ENCODE data around the gene ZDHHC22.

Gene ZDHHC22

DNA sequence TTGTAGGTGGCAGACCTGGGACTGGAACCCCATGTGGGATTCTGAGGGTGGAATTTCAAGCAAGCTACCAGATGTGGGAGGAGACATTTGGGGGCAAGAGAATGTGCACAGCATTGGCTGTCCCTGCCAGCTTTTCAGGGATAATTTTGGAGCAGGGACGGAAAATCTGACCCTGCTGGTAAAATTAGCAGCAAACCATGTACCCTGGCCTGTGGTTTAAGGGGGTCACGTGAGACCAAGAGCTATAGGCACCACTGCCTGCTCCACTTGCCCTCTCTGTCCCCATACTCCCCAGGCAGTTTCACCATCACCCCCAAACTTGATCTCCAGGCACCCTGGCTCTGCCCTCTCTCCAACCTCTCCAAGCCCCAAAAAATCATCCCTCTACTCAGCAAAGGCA lies 13.5 kb upstream of the ZDHHC22 start:
- no peak for DNase-seq (ENCODE audit: low read depth)

DNA sequence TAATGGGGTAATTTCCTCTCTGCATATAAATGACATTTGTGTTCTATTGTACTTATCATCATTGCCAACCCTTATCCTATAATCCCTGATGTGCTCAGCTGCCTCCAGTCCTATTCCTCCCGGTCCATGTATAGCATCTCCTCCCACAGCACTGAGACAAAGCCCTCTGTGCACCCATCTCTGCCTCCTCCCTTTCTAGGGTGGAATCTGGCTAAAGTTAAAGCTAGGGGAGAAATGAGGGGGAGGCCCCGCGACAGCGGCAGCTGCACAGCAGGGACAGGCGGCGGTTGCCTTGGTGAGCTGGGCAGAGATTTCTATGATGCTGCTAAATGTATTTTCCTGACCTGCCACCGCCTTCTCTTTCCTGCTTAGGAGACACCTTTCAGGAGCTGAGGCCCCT lies 12.8 kb upstream of the ZDHHC22 start:
- DNase-seq (ENCODE audit: low read depth): no peak

DNA sequence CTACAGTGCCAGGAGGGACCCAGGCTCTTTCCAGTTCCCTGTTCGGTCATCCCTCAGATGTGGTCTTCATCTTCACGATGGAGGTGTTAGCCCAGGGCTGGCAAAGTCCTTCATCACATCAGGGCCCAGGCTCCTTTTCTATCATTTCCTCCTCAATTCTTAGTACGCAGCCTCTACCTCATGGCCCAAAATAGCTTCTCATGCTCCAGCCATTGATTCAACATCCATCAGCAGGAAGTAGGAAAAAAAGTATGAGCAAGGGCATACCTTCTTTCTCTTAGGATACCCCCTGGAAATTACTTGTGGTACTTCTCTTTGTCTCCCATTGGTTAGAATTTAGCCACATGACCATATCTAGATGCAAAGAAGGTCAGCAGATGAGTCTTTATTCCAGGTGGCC lies 12.2 kb upstream of the ZDHHC22 start:
- no peak for DNase-seq (ENCODE audit: low read depth)

DNA sequence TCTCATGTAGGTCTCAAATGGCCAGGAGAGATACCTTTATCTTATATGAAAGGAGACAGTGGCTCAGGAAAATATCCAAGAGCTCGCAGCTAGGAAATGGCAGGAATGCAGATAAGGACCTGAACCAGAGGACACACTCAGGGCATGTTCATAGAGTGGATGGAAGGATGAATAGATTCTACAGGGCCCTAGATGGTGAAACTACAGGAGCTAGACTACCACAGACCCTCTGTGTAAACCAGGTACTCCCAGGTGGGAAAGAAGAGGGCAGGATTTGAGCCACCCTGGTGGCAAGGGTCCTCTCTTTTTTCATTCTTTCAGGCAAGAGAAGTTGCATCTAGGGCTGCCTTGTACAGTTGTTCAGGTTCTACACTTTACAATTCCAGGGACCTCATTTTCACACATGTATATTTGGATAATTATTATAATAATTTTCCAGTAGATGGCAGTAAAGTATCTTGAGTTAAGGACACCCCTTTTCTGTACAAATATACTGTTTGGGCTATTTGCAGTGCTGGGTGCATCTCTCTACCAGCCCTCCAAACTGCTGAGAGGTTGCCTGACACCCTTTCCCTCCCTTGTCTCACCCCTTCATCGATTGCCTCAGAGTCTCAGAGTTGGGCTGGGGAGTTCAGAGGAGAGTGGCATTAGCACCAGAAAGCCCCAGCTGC lies 10.5 kb upstream of the ZDHHC22 start:
- no peak for DNase-seq (ENCODE audit: low read depth)

DNA sequence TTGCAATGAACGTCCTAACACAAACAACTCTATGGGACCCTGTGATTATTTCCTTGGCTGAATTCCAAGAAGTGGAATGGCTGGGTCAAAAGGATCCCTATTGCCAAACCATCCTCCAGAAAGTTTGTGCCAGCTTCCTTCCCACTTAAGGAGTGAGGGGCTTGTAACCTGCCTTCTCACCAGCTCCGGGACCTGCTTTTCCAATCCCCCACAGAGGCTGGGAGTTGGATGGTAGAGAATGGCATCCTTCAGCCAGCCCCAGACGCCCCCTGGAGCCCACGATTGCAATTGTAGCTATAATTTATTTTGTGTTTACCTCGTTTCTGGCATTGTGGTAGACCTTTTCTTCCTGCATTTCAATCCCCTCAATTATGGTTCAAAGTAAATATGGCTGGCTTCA lies 9.7 kb upstream of the ZDHHC22 start:
- DNase-seq (ENCODE audit: low read depth): no peak

DNA sequence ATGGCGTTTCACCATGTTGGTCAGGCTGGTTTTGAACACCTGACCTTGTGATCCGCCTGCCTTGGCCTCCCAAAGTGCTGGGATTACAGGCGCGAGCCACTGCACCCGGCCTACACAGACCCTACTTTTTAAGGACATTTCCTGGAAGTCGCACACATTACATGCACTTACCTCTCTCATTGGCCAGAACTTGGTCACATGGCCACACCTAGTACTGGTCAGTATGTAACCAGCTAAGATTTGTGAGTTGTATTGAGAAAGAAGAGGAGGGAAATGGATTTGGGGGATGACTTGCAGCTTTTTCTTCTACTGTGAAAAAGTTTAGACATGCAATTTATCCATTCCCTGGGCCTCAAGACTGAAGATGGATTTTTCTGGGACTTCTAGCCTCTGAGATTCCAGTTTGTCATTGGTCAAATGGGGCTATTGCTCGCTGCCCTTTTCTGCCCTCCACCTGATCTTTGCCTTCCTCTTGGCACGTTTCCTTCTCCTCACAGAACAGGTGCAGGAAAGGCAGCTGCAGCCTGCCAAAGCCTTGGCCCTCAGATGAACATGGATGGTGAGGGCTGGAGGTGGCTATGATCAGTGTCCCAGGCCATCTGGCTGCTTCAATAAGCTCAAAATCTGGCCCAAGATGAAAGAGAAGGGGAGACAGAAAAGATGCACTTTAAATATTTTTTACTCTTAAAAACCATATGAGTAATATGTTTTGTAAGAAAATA lies 7.1 kb upstream of the ZDHHC22 start:
- no peak for DNase-seq (ENCODE audit: low read depth)

DNA sequence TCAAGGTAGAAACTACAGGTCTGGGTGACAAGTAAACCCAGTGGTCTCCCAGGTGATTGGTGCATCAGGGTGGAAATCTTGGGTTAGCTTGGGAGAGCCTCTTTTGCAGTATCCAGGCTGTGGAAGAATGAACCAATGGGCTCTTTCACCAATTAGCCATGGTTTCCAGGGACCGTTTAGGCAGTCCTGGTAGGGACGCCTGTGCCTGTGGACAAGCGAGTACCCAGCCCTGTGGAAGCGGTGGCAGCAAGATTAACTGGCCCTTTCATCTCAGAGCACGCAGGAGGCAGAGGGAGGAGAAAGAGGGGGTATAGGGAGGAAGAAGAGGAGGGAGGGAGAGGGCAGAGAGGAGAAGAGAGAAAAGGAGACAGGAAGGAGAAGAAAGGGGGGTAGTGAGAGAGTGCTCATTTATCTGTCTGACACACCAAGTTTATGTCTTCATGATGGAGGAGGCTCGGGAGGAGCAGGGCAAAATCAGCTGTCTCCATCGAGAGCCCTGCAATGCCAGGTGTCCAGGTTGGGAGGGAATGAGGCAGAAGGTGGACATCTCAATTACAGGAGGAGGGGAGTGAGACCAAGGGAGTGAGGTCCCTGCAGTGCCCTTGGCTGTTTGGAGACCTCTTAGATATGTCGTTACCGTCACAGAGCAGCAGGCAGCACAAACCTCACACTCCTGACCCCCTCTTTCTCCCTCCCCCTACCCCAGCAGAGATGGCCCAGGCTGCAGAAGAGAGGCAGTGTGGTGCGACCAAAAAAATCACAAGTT lies 4.6 kb upstream of the ZDHHC22 start:
- DNase-seq (ENCODE audit: low read depth): no peak

DNA sequence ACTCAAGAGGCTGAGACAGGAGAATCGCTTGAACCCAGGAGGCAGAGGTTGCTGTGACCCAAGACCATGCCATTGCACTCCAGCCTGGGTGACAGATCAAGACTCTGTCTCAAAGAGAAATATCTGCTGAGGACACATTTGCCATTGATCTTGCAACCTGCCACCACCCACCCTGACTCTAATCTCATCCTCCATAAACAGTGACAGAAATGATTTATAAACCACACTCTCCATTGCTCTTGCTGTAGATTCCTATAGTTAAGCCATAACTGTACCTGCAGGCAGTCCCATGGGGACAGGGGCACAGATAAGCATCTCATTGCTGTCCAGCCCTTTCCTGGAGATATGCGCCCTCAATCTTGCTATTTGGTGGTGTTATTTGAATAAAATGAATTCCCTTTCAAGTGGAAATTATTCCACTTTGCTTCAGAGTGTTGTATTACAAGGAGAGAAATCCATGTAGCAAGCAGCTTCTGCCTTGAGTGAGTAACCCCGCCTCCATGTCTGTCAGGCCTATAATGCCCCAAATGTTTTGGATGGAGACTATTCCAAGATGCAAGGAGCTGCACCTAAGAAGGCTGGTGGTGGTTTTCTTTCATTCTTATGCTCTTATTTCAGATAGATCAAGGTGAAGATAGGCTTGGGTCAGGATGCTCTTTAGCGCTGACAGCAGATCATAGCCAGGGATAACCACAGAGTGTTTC lies 3.0 kb upstream of the ZDHHC22 start:
- no peak for DNase-seq (ENCODE audit: low read depth)

DNA sequence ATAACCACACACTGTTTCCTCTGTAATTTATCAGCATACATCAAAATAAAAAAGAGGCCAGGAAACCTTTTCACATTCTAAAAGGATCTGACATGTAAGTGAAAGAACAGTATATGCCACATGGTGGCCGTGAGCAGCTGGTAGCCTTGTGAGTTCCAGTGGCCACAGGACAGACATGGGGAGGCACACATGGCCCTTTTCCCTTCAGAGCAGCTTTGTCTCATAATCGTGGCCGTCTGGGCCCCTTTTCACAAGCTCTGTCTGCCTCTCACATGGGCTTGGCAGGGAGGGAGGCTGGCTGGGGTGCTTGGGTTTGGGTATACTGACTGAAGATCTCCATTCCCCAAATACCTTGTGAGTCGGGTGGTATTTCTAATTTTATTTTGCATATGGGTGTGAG lies 1.5 kb upstream of the ZDHHC22 start:
- DNase-seq (ENCODE audit: low read depth): no peak

DNA sequence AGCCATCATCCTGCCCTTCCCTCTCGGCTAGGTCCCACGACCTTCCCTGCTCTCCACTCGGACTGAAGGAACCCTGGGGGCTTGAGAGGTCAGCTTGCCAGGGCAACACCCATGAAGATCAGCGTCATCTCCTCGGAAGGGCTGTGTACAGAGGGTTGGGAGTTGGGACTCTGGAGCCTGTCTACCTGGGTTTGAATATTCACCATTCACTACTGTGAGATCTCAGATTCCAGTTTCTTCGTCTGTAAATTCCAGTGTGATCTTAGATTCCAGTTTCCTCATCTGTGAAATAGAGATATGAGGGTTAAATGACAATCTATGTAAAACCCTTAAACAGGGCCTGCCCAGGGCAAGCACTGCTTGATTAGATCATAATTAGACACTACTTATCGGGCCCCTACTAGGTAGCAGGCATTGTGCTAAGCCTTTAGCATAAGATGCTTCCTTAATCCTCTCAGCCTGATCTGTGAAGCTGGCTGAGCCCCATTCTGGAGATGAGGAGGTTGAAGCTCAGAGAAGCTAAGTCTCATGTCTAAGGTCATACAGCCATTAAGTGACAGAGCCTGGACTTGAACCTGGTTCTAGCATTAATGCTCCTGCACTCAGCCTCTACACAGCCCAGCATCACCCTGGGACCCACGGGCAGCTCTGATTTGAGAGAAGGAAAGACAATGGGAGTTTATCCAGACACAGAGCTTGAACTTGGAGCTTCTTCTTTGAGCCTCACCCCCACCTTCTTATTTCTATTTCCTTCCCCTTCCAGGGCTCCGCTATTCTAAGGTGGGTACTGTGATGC lies 612 bp upstream of the ZDHHC22 start:
- no peak for DNase-seq (ENCODE audit: low read depth)

DNA sequence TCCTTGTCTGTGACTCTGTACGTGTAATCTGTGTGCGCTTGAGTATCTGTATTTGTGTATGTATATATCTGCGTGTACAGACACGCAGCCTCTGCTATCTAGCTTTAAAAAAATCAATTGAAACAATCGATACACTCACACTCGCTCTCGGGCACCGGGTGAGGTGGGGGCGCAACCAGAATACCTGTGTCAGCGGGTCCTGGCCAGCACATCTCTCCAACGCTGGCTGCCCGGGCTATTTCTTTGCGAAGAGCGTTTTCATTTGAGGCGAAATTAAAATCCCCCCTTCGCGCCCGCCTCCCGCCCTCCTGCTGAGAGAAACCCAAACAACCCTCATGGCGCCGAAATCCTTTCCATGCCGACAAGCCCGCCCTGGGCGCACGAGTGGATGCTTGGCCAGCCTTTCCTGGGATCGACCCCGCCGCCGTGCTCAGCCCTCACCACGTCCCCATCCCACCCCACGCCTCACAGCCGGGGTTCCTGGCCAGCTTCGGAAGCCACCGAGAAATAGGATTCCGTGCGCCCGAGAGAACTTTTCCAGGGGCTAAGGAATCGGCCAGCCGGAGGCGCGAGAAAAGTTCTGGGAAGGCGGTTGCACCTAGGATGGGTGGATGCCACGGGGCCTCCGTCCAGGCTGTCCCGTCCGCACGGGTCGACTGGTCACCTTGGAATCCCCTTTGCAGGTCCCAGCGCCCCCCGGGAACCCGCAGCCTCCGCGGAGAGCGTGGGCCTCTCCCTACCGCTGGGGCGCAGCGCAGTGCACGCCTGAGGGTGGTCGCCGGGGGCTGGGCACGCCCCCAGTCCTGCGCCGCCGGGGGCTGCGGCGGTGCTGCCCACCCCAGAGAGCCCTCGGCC lies 1.0 kb downstream of the ZDHHC22 start:
- no peak for DNase-seq (ENCODE audit: low read depth)

DNA sequence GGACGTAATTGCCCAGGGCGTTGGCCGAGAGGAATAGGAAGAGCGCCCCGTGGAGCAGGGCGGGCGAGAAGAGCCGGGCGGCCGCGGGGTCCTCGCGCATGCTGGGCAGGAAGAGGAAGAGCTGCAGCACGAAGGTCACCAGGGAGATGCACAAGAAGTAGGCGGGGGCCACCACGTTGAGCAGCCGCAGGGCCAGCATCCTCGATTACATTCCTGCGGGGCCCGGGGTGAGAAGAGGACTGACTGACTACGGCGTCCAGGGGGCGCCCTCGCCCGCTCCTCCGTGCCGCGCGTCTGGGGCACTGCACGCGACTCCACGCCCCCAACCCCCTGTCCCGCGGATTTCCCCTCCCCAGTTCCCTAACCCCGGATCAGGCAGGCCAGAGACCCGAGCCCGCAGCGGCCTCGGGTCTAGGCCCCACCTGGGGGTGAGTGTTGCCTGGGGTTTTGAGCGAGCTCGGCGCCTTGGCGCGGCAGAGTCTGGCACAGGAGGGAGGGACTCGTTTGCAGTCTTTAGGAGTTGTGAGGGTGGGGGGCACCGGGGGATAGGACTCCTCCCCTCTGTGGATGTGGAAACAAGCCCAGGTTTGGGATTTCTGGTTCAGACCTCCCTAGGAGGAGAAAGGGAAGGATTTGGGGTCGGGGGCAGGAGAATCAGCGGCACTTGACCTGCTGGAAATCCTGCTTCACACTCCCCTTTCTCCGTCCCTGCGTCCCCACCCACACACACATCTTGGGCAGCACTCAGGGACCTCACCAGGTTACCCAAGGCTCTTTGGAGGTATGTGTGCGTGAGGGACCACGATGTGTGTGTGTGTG lies 1.8 kb downstream of the ZDHHC22 start:
- no peak for DNase-seq (ENCODE audit: low read depth)

DNA sequence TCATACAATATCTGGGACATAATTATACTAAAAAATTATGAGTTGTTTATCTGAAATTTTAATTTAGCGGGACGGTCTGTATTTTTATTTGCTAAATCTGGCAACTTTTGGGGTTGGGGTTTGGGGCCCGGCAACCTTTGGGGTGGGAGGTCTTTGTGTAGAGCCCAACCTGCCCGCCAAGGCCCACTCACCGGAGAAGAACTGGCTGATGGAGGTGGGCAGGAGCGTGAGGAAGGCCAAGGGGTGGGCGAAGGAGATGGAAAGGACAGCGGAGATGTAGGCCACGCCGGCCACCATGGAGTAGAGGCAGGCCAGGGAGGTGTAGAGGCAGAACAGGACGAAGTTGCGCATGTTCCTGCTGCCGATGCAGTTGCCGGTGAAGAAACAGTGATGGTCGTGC lies 2.6 kb downstream of the ZDHHC22 start:
- no peak for DNase-seq (ENCODE audit: low read depth)

DNA sequence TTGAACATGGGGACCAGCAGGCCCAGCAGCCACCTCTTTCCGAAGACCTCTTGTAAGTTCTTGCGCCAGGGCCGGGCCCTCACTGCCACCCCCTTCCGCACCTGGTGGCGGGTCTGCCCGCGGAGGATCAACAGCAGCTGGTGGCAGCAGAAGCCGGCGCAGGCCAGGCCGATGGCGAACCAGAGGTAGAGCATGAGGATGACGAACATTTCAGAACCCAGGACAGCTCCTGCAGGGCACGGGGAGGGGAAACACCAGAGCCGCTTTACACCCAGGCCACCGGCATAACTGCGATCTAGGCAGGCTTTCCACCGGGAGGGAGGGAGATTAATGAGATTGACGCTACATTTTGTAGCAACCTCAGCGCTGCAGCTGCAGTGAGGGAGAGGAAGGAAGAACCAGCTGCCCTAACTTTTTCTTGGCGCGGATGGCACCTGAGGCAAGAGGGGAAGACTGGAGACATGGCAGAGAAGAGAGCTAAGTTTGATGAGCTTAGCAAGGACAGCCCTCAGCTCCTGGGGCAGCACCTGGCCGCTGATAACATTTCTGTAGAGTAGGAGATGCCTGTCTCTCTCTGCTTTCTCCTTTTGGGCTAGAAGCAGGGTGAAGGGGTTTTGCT lies 7.8 kb downstream of the ZDHHC22 start:
- DNase-seq (ENCODE audit: low read depth): peak; percentile 32

DNA sequence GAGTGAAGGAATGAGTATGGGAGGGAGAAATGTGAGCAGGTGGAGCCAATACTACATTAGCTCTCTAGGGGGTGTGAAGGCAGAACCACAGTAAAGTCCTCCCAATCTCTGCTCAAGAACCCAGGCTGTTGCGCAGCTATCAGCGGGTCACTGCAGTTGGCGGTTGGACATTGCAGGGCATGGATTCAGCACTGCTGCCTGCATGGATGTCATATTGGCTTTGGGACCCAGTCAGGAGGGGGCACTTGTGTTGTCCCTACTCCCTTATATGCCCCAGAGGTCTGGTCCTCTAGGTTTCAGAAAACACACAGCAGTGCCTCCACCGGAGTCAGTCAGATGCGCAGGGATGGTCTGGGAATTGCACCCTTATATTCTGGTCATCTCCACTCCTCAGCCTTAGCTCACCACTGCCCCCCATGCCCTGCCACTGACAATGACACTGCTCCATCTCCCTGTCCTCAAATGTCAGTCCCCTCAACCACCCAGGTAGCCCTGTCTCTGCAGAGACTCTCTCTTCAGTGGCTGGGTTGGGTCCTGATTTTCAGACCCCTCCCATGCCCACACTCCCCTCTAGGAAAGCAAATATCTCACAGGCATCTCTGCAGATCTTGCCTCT lies 9.6 kb downstream of the ZDHHC22 start:
- no peak for DNase-seq (ENCODE audit: low read depth)

DNA sequence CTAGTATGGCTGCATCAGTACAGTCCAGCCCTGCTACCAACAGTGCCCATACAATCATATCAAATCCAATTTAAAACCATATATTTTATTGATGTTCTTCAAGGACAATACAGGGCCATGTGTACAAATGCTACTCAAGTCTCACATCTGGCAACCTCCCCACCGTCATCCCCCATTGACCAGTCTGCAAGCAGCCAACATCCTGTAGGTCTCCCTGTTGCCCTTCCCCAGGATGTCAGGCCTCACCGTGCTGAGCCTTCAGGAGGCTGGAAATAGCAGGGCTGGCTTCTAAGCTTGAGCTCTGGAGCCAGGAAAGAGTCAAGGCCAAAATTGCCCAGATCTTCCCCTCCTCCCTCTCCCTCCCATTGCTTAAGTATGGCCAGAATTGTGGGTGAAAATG lies 10.4 kb downstream of the ZDHHC22 start:
- no peak for DNase-seq (ENCODE audit: low read depth)

DNA sequence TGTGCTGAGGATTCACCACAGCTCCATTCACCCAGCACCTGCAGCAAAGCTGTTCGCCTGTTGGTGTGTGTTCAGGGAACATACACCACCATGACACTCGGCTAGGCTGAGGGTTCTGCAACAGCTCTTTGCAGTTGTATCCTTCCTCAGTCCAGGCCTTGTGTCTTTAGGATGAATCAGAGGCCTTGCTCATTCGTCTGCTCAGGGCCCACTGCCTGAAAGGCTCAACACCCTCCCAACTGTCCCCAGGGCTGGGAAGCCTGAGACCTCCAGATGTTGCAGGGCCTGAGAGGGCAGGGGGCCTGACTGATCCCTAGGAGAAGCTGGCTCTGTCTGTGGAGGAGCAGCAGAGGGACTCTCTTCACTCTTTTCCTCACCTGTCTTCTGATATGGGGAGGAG lies 11.2 kb downstream of the ZDHHC22 start:
- no peak for DNase-seq (ENCODE audit: low read depth)

DNA sequence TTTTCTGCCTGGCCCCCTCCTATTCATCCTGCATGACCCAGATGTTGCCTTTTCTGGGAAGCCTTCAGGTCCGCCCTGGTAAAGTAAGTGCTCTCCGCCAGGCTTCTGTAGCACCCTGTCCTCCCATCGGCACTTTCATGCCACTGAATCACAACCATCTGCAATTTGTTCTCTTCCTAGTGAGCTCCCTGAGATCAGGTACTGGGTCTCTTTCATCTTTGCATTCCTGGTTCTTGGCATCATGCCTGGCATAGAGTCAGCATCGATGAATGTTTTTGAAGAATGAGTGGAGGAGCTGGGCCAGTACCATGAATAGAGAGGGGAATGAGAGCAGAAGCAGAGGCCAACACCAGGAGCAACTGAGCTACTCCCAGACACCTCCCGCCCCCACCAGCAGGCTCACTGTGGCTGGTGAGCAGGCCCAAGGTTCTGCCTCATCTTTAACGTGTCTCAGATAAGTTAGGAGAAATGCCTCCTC lies 13.1 kb downstream of the ZDHHC22 start:
- DNase-seq (ENCODE audit: low read depth): no peak

DNA sequence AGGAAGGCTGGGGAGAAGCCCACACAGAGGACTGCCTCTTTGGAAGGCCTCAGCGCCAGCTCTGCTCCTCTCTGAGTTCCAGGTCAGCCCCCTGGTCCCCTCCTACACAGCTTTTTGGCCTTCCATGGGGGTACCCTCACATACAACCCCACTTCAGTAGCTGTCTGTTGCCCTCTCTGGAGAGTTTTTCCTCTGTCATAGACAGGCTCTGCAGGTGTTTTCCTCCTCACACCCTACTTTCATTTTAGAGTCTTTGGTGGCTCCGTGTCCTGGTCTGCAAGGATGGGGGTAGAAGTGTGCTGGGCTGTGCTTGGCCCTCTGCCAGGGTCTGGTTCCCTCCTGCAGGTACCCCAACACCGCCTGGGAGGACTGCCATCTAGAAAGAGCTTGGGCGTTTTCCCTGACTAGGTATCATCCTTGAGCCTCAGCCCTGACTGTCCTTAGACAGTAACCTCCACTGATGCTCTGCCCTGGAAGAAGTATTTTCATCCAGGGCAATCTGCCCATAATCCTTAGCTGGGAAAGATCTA lies 15.1 kb downstream of the ZDHHC22 start:
- no peak for DNase-seq (ENCODE audit: low read depth)

All from activated T-cell treated with anti-CD3 and anti-CD28 coated beads for 1 hour (primary cell).